Hematopoietic multipotent progenitor cell treated with erythropoietin and hydrocortisone succinate and interleukin-3 and kit ligand, for 4 days (in vitro differentiated cells): ENCODE measurements around the gene CLDN15.

Source experiments
- DNase-seq: peaks from one replicate; pipeline ENCODE4 v3.0.0-alpha.2; 2015

Gene CLDN15

DNA sequence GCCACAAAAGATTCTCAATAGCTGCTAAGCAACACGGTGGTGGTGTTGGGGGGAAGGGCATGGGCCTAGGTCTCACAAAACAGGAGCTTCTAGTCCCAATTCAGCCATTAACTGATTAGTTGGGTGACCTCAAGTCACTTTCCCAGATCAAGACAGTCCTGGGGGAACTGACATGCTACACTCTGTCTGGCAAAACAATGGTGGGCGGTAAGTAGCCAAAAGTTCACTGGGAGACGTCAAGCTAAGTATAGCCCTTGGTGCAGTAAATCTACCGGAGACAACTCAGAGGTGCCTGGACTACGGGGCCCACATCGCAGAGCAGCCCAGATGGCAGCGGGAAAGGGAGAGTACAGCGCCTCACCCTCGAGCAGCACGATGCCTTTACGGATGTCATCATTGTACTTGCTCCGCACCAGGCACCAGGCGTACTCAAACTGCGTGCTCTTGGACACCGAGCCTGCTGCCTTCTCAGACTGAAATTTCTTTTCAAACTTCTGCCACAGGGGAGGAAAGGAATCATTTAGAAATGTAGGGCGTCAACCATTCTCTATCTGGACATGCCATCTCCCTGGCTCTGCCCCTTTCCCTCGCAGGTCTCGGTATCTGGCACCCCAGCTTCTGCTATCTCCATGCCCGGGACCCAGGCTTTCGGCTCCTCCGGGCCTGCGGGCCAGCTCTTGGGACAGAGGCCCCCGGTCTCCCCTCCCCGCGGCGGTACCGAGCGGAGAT is 6.2 kb upstream of the CLDN15 start:
- DNase-seq: peak; percentile 92

DNA sequence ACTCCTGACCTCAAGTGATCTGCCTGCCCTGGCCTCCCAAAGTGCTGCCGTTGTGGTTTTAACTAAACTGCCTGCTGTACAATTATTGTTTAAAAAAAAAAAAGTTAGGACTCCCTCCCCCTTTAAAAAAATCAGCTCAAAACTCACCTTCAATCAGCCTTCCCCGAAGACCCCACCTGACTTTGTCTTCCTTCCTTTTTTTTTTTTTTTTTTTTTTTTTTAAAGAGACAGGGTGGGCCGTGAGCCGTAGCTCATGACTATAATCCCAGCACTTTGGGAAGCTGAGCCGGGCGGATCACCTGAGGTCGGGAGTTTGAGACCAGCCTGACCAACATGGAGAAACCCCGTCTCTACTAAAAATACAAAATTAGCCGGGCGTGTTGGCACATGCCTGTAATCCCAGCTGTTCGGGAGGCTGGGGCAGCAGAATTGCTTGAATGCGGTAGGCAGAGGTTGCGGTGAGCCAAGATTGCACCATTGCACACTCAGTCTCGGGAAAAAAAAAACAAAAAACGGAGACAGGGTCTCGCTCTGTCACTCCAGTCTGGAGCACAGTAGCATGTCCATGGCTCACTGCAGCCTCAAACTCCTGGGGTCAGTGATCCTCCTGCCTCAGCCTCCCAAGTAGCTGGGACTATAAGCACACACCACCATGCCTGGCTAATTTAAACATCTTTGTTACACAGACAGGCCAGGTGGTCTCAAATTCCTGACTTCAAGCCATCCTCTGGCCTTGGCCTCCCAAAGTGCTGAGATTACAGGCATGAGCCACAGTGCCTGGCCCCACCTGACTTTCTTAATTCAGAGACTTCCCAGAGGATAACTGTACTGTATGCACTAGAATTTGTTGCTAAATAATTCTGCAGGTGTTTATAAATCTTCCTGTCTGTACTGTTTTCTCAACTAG is 4.1 kb upstream of the CLDN15 start:
- peak; percentile 54 for DNase-seq

DNA sequence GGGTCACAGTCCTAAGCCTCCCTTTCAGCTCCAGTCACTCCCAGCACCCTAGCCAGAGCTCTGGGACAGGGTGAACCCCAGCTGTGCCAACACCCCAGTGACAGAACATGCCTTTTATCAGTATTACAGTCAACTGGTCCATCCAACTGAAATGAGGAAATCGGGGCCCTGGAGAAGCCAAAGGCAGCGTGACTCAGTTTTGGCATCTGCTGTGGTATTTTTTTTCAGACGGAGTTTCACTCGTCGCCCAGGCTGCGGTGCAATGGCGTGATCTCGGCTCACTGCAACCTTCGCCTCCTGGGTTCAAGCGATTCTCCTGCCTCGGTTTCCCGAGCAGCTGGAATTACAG is 3.4 kb upstream of the CLDN15 start:
- peak; percentile 62 for DNase-seq

DNA sequence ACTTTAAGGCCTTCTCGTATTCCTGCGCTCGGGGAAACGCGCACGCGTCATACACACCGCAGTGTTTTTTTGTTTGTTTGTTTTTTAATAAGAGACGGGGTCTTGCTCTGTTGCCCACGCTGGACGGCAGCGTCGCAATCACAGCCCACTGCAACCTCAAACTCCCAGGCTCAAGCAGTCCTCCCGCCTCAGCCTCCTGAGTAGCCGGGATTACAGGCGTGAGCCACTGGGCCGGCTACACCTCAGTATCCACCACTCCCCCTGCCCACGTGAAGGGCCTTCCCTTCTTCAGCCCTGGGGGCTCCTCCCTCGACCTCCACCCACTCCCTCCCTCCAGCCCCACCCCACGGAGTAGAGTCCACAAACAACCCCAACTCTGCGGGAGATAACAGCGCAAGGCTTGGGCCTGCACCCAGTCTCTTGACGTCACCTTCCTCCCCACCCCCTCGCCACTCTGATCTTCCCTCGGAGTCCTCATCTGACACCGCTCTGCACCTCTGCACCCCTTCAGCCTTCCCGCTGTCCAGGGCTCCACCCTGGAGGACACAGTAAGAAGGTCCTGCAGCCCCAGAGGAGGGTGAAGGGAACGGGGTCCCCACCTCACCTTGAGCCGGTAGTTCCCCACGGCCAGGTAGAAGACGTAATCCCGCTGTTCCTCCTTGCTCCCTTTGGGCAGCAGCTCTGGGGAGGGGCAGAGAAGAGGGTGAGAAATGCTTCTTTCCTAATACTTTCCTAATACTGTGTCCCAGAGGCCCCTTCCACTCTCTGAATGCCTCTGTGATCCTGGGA is 2.8 kb upstream of the CLDN15 start:
- peak; percentile 74 for DNase-seq

GRCh38 chr7:101239951-101240220 is 2.3 kb upstream of the CLDN15 start:
- no peak for DNase-seq

DNA sequence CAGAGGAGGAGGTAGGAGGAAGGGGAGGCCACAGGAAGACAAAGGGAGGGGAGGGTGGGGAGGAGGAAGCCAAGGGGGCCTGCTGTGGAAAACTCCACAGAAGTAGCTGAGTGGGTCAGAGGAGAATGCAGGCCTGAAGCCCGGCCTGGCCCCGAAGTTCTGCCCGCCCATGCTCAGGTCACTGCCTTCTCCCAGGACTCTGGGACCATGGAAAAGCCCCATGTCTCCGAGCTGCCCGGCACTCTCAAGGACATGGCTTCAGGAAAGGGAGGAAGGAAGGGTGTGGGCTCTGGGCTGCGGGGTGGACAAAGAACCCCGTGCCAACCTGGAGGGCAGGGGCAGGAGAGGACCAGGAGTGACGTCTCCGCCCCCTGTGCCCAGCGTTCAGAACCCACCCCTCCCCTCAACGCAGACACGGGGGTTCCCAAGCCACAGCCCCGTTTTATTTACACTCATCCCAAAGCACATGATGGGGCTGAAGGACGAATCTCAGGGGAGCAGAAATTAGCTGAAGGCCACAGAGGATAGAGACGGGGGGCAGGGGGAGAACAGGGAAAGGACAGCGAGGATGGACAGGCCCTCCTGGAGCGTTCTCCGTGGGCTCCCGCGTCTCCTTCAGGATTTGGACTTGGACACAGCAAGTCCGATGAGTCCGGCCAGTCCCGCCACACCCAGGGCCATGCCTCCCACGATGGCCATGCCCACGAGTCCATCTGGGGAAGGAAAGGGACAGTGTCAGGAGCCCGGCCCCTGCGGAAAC is 1.8 kb upstream of the CLDN15 start:
- DNase-seq: no peak

GRCh38 chr7:101238226-101239182 is 902 bp upstream of the CLDN15 start:
- DNase-seq: no peak

GRCh38 chr7:101236292-101236835 is 1.2 kb downstream of the CLDN15 start:
- DNase-seq: no peak

- DNase-seq: no peak
Measured at GRCh38 chr7:101235522-101235921, 2.1 kb downstream of the CLDN15 start.

- DNase-seq: peak; percentile 65
Measured at GRCh38 chr7:101235050-101235449, 2.6 kb downstream of the CLDN15 start.

GRCh38 chr7:101234636-101235035 is 3.0 kb downstream of the CLDN15 start:
- no peak for DNase-seq

- DNase-seq: peak; percentile 46
Measured at GRCh38 chr7:101233907-101234547, 3.6 kb downstream of the CLDN15 start.

DNA sequence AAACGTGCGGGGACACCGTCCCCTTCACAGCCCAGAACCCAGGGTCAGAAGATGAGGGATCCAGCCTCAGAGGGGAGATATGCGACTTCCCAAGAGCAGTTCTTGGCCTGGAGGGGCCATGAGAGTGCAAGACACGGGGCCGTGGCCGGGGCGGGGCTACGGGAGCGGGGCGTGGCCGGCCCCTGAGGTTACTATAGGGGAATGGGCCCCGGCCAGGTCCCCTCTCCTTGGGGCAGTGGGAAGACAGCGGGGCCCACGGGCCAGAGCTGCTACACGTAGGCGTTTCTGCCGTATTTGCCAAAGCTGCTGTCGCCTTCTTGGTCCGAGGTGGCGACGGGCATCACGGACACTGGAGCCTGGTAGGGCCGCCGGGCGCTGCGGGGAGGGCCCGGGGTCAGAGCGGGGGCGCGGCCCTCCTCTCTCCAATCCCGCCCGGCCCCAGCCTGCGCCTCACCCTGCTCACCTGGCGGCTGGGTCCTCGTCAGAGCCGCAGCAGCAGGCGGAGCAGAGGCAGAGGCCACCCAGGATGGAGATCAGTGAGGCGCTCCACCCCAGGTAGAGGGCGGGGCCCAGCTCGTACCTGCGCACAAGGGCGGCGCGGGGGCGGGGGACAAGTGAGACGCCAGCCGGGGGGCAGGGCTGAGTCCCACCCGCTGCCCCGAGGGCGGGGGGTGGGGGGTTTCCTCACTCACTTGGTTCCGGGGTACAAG is 5.3 kb downstream of the CLDN15 start:
- DNase-seq: no peak

- DNase-seq: no peak
Measured at GRCh38 chr7:101231644-101232043, 6.0 kb downstream of the CLDN15 start.

- no peak for DNase-seq
Measured at GRCh38 chr7:101226721-101227120, 10.9 kb downstream of the CLDN15 start.

GRCh38 chr7:101225650-101226049 is 12.0 kb downstream of the CLDN15 start:
- DNase-seq: no peak

DNA sequence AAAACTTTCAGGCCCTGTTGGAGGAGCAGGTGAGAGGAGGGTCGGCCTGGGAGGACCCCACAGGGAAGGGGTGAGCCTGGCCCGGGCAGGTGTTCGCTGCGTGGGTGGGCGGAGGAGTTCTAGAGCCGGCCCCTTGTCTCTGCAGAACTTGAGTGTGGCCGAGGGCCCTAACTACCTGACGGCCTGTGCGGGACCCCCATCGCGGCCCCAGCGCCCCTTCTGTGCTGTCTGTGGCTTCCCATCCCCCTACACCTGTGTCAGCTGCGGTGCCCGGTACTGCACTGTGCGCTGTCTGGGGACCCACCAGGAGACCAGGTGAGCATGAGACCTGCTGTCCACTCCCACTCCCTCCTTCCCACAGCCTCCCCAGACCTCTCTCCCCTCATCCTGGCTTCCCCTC is 14.1 kb downstream of the CLDN15 start:
- no peak for DNase-seq

GRCh38 chr7:101222275-101222830 is 15.2 kb downstream of the CLDN15 start:
- no peak for DNase-seq

DNA sequence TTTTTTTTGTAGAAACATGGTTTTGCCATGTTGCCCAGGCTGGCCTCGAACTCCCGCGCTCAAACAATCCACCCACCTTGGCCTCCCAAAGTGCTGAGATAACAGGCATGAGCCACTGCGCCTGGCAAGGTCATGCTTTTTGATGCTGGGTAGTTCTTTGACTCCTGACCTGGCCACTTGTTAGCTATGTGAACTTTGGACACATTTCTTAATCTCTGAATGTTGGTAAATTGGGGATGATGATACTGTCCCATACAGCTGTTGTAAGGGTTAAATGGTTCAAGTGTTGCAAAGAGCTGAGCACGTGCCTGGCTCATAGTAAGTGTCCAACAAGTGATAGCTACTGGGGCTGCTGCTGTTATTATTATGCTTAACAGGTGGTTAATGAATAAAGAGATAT is 17.3 kb downstream of the CLDN15 start:
- no peak for DNase-seq
